GM12878 (cell line): ENCODE measurements around the gene GABRR3.

Experiments
- MYB ChIP-seq: fragments of 150-350 bp; IDR thresholded peaks from 2 replicates; pipeline ENCODE4 v1.6.1; 2014; ENCODE audit warnings: mild to moderate bottlenecking, low read depth, low read length, borderline replicate concordance
- REST ChIP-seq: IDR thresholded peaks from 2 replicates; pipeline ENCODE4 v1.6.1; 2012; ENCODE audit warnings: mild to moderate bottlenecking, low read depth, low read length
- SMAD5 ChIP-seq: IDR thresholded peaks from 2 replicates; pipeline ENCODE4 v1.6.1; 2016; ENCODE audit warnings: antibody characterized with exemption, low read depth
- SP1 ChIP-seq: IDR thresholded peaks from one replicate; pipeline ENCODE4 v1.6.1; 2011; ENCODE audit warnings: low read depth, low read length

GRCh38 chr3:97935842-97936241 lies 99.3 kb downstream of the GABRR3 start:
- TF ChIP-seq REST: no peak
- TF ChIP-seq SP1: no peak
- TF ChIP-seq MYB: no peak
- no peak for TF ChIP-seq SMAD5
